Amygdala (tissue), 56 donors: ENCODE results near the gene SPX.

Experiments used
- DNase-seq, 56 donors: peaks; one replicate each; lab custom pipeline; 2025; lab: John Stamatoyannopoulos, UW

The SPX gene

DNA sequence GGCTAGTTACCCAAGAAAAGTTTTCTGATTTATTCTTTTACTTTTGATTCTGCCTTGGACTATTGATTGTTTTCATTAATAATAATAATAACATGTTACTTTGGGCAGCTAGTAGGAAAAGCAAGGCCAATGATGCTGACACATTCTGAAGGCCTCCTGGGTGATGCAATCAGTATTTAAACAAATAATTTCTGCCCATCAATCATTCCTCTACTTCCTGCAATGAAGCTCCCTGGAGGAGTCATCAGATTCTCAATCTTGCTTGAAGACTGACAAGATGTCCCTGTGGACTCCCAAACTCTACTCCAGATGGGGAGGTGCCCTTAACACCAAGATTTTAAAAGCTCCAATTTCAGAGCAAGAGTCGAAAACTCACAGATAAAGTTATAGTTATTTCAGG is at the start of gene SPX:
Gene SPX (plus strand): TSS at position 244 of the 400 bp plus-strand sequence. CDS start 177 bp downstream, outside the sequence.
- no peak for DNase-seq

DNA sequence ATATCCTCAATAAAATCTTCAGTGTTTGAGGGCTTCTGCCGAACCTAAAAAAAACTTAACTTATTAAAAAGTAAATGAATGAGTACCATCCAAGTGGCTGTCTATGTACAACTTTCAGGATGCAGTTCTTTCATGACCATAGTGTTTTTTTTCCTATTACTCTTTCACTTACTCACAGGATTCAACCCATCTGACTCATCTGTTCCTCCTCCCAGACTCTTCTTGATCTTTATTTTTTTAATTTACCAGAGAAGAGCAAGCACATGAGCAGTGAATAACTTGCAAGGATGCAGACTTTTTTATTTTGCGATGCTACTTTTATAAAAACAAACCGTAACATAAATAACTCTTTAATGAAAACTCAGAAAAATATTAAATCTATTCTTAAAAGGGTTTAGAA is 49.1 kb upstream of the SPX start:
- no peak for DNase-seq

- DNase-seq = no peak
These were observed 47.2 kb upstream of the SPX start for GRCh38 chr12:21478756-21479455.

DNA sequence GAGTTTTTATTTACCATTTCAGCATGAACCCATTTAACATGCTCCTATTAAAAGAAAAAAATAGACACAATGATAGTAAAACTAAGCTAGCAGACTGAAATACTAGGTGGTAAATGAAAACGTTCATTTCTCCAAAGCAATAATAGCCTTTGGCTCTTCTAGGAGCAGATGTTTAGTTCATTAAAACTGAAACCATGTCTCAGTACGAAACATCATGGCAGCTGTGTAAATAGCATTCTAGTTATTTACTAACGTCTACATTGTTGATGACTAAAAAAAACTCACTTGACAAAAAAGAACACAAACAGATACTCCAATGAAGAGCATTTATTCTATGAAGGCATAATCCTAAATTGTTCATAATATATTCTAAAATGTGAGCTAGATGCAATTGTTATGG is 42.6 kb upstream of the SPX start:
- DNase-seq = no peak

GRCh38 chr12:21485998-21486397 is 40.1 kb upstream of the SPX start:
- DNase-seq = no peak

GRCh38 chr12:21499765-21500164 is 26.3 kb upstream of the SPX start:
- DNase-seq = no peak

- no peak for DNase-seq
These were observed 25.3 kb upstream of the SPX start for GRCh38 chr12:21500786-21501257.

DNA sequence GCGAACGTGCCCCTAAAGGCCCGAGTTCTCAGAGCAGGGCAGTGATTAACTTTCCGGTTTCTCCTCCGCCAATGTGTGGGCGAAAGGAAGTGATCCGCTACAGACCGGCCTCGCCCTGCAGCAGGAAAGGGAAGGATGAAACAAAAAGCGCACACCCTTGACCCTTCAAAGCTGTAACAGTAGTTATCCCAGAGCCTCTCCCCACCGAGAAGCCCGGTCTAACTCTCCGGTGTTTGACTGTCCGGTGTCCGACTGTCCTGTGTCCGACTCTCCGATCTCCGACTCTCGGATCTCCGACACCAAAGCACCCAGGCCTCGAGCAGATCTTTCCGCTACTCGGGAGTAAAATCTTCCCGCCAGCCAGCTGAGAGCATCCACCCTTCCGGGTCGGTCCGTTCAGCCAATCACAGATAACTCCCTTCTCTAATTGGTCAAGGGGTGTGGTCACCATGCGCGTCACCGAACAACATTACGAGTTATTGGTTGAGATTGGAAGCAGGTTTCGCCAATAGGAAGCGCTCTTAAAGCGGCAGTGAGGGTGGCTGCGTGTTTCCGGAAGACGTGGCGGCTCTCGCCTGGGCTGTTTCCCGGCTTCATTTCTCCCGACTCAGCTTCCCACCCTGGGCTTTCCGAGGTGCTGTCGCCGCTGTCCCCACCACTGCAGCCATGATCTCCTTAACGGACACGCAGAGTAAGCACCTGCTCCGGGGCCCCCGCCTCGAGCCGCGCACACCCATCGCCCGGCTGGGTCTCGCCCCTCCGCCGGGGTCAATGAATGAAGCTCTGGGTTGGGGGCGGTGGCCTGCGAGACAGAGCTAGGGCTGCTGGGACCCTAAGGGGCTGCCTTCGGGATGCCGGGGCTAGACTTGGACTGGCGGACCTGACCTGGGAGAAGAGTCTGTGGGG is 24.6 kb upstream of the SPX start, which contains the start of the genes GOLT1B and RECQL:
Gene GOLT1B (plus strand): TSS at position 532 of the 906 bp plus-strand sequence. CDS start 135 bp downstream, at position 667.
Gene RECQL (minus strand): TSS at position 378 of the 906 bp plus-strand sequence. CDS start 2,065 bp downstream, outside the sequence.
- DNase-seq = peak; percentile 53 to 98 (median 91)

- peak in 18 of 56 donors; percentile 8 to 45 (median 29) for DNase-seq
These were observed 24.0 kb upstream of the SPX start for GRCh38 chr12:21502164-21502496.

DNA sequence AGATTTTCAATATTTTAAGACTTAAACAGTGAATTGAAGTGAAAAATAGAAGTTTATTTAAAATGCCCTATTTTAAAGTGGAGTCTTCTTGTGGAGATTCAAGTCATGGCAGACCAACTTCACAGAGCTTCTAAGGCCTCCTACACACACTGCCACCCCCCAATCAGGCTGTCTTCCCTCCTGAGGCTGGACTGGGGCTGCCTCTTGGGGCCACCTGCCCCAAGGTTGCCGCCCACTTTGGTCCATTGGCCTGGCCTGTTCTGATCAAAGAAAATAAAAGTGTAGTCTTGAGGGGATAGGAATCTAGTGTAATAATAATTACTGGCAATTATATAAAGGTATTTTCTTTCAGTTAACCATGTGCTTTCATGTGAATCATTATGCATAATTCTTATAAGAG is 23.2 kb upstream of the SPX start:
- DNase-seq = no peak

GRCh38 chr12:21505888-21506287 is 20.2 kb upstream of the SPX start:
- DNase-seq = no peak

DNA sequence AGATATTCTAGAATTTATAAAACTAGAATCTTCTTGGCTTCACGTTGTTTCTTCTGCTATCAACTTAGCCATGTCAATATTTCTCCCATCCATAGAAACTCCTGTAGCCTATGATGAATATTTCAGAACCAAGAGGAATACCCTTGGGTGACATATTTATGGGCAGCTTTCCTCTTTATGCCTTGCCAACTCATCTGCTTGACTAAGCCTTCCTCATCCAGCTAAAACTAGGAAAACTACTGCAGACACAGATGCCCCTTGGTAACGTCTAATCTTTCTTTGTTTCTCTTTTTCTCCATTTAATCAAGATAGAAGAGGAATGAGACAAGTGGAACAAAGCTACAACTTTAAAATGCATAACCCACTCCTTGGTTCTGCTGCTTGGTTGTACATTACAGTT is 18.2 kb upstream of the SPX start:
- no peak for DNase-seq

- DNase-seq = no peak
These were observed 16.3 kb upstream of the SPX start for GRCh38 chr12:21509768-21510167.

GRCh38 chr12:21516281-21516680 is 9.8 kb upstream of the SPX start:
- DNase-seq = no peak

DNA sequence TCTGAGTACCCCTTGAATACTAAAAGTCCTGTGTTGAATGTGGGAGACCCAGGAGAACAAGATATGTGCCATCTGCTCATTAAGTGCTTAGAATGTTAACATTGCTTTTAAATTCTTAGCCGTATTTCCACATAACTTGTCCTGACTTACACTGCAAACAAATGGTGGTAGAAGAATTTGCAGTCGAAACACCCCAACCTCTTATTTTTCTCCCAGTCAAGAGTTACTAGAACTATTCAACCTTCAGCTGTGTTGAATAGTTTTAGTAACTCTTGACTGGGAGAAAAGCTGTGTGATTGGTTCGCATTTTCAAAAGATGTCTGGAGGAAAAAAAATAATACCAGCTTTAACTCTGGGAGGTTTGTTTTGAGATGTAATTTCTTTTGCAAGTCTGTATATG is 7.6 kb upstream of the SPX start:
- no peak for DNase-seq

GRCh38 chr12:21521541-21521940 is 4.6 kb upstream of the SPX start:
- no peak for DNase-seq

DNA sequence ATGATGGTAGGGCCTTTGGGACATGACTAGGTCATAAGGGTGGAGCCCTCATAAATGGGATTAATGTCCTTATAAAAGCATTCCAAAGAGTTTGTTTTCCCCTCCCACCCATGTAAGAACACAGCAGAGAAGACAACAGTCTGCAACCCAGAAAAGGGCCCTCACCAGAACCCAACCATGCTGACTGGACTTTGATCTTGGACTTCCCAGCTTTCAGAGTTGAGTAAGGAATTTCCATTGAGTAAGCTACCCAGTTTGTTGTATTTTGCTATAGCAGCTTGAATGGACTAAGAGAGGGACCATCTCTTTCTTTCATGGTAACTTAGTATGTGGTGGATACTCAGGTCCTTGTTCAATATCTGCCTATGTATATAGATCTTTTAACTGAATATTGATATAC is 2.9 kb upstream of the SPX start:
- no peak for DNase-seq

DNA sequence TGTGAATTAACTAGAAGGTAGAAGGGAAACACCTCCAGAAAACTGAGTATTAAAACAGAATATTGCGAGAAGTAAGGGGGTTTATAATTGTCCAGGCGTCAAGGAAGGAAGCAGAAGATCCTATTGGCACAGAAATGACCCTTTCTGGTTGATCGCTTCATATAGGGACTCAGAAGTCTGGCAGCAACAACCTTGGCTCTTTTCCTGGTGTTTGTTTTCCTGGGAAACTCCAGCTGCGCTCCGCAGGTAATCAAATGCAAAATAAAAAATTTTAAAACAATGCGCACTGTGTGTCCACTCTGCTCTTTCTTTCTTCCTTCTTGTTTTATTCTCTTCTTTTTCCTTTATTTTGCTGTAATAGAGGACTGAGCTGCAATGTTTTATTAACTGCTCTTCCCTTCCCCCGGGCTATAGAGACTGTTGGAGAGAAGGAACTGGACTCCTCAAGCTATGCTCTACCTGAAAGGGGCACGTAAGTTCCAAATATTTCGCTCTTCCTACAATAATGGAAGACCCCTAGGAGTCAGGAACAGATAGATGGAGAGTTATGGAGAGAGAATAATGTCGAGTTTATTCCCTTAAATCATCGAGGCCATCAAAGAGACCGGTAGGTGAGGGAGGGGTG is 737 bp downstream of the SPX start:
- no peak for DNase-seq

GRCh38 chr12:21527451-21528180 is 1.5 kb downstream of the SPX start:
- peak in 42 of 56 donors; percentile 3 to 67 (median 38) for DNase-seq

DNA sequence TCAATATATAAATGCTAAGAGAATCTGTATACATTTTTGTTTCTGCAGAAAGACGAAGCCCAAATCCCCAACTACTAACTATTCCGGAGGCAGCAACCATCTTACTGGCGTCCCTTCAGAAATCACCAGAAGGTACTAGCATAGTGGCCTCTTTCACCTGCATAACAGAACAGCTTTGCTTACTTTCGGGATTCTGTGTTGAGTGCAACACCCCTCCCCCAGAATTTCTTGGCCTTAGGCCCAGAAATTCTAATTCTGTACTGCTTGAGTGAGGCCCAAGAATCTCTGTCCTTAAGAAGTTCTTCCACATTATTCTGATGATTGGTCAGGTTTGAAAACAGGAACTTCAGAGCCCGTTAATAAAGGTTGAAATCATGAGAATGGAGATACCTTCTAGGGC is 2.9 kb downstream of the SPX start:
- DNase-seq = peak in 2 of 56 donors; percentile 2 to 4
